K562 (cell line): ENCODE data around the gene TOPORS. TPM values are rescaled to one million over a fixed set of nuclear protein-coding genes. Genes with fewer than 3 reads are reported as not detected.
A peak's percentile ranks its signal among the peaks of the same experiment; 100 is the strongest.

ENCODE experiments used
- CREBBP ChIP-seq: IDR thresholded peaks from one replicate; pipeline ENCODE4 v1.6.1; 2012; ENCODE audit warnings: low read depth, mild to moderate bottlenecking, control low read depth, inconsistent platforms, low read length
- FOXK2 ChIP-seq, 2 experiments: fragments of 450-650 bp; IDR thresholded peaks in 1 of 2; conservative IDR thresholded peaks in 1 of 2; 2 replicates each; pipeline ENCODE4 v1.6.1; 2016; ENCODE audit warnings: low read depth in 2 of 2, mild to moderate bottlenecking in 1 of 2
- HDAC1 ChIP-seq, 2 experiments: fragments of 450-650 bp; IDR thresholded peaks; 2 replicates each; pipeline ENCODE4 v1.6.1; 2016 to 2017; ENCODE audit warnings: inconsistent platforms in 1 of 2, mild to moderate bottlenecking in 1 of 2, moderate library complexity in 1 of 2
- NRF1 ChIP-seq, 2 experiments: fragments of 450-650 bp; IDR thresholded peaks in 1 of 2; conservative IDR thresholded peaks in 1 of 2; 2 replicates each; pipeline ENCODE4 v1.6.1; 2014; ENCODE audit warnings: mild to moderate bottlenecking in 2 of 2
- SUPT5H ChIP-seq: fragments of 450-650 bp; IDR thresholded peaks from 2 replicates; pipeline ENCODE4 v1.6.1; 2016
- ZBTB7A ChIP-seq: IDR thresholded peaks from 2 replicates; pipeline ENCODE4 v1.6.1; 2011; ENCODE audit warnings: low read depth, mild to moderate bottlenecking, low read length, moderate library complexity, borderline replicate concordance; ENCODE audit not compliant: control insufficient read depth
- ZNF124 ChIP-seq: sonication (generic); formaldehyde crosslinking; IDR thresholded peaks from 2 replicates; pipeline ENCODE4 v1.8.1; 2022; ENCODE audit warnings: missing genetic modification reagents
- ZNF696 ChIP-seq: fragments of 250-450 bp; sonication (Bioruptor Pico); conservative IDR thresholded peaks from 2 replicates; pipeline ENCODE4 v1.4.0; 2020; ENCODE audit warnings: mild to moderate bottlenecking, moderate library complexity
- polyA plus RNA-seq, 8 experiments: library from polyadenylated mRNA; depleted of rRNA in 4 of 8; stranded (reverse) in 5 of 8; unstranded in 3 of 8; fragments of >200 nt; fragmentation: Nextera tagmentation in 2 of 8; fragmentation: Illumina TruSeq in 1 of 8; extraction: Ambion mirVana in 2 of 8; extraction: Trizol in 1 of 8; gene quantifications; 2 replicates each; pipeline versions ENCODE4 v1.2.1 to v1.2.3, GENCODE V29; 2011 to 2014; ENCODE audit warnings: inconsistent platforms in 1 of 8, missing spikeins in 1 of 8
- total RNA-seq, 7 experiments: library from RNA; depleted of rRNA in 6 of 7; stranded (reverse); fragments of >200 nt in 6 of 7; fragmentation: Illumina TruSeq in 2 of 7; extraction: Trizol in 2 of 7; gene quantifications; 2 replicates each; pipeline versions ENCODE4 v1.2.1 to v1.2.3, GENCODE V29; 2011 to 2021; ENCODE audit warnings: low replicate concordance in 1 of 7
- TF ChIP-seq, protein P1 (sequence below), 2 experiments: fragments of 450-650 bp; formaldehyde crosslinking in 1 of 2; IDR thresholded peaks; 2 replicates each; pipeline versions ENCODE4 v1.4.0 to v1.6.1; 2014 to 2020; ENCODE audit warnings: mild to moderate bottlenecking in 2 of 2, borderline replicate concordance in 1 of 2, low read depth in 1 of 2
- TF ChIP-seq, protein P2 (sequence below): fragments of 250-450 bp; sonication (Bioruptor Pico); IDR thresholded peaks from 2 replicates; pipeline ENCODE4 v1.4.0; 2020; ENCODE audit warnings: mild to moderate bottlenecking, moderate library complexity, borderline replicate concordance
- TF ChIP-seq, protein P3 (sequence below), 2 experiments: fragments of 450-650 bp; IDR thresholded peaks; 2 replicates each; pipeline ENCODE4 v1.6.1; 2016
- TF ChIP-seq, protein P4 (sequence below): sonication (generic); formaldehyde crosslinking; IDR thresholded peaks from 2 replicates; pipeline ENCODE4 v1.5.0; 2020; ENCODE audit warnings: missing genetic modification reagents

The TOPORS gene
- total and polyA plus RNA-seq, 9 of the 15 experiments (the other 6 are each of a cell fraction or from before 2014, with no cell fraction given) = 4.3 to 19.6 (median 9.9) TPM

DNA sequence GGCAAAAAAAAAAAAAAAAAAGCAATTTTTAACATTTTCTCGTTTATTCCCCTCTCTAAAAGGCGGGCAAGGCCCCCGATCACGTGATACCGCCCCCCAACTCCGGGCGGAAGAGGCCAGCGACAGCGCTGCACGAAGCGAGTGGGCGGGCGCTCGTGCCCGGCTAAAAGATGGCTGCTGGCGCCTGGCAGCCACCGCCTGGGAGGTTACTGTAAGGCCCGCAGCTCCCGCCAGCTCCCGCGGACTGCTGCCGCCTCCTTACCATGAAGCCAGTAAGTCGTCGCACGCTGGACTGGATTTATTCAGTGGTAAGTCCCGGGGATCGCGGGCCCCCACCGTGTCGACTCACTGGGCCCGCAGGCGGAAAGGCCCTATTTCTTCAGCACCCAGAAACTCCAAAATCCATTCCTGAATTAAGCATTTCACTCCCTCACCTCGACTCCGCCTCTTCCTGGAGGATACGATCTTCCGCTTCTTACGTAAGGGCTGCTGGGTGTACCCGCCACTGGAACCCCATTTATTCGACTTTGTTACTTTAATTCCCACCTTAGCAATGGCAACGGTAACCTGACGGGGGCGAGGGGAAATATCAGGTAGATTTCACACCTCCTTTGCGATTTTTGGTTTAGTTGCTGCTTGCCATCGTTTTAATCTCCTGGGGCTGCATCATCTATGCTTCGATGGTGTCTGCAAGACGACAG is at the start of gene TOPORS, which contains the start of gene SMIM27 (continued):
- TF ChIP-seq, protein P1, sequence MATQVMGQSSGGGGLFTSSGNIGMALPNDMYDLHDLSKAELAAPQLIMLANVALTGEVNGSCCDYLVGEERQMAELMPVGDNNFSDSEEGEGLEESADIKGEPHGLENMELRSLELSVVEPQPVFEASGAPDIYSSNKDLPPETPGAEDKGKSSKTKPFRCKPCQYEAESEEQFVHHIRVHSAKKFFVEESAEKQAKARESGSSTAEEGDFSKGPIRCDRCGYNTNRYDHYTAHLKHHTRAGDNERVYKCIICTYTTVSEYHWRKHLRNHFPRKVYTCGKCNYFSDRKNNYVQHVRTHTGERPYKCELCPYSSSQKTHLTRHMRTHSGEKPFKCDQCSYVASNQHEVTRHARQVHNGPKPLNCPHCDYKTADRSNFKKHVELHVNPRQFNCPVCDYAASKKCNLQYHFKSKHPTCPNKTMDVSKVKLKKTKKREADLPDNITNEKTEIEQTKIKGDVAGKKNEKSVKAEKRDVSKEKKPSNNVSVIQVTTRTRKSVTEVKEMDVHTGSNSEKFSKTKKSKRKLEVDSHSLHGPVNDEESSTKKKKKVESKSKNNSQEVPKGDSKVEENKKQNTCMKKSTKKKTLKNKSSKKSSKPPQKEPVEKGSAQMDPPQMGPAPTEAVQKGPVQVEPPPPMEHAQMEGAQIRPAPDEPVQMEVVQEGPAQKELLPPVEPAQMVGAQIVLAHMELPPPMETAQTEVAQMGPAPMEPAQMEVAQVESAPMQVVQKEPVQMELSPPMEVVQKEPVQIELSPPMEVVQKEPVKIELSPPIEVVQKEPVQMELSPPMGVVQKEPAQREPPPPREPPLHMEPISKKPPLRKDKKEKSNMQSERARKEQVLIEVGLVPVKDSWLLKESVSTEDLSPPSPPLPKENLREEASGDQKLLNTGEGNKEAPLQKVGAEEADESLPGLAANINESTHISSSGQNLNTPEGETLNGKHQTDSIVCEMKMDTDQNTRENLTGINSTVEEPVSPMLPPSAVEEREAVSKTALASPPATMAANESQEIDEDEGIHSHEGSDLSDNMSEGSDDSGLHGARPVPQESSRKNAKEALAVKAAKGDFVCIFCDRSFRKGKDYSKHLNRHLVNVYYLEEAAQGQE (IDR thresholded peaks at IDR 0.05; ENCODE audit: borderline replicate concordance) = peak; percentile 59
- TF ChIP-seq, protein P1 (CRISPR knock-in tag; IDR thresholded peaks at IDR 0.05; ENCODE audit: low read depth) = no peak
- TF ChIP-seq ZNF124 (CRISPR knock-in tag) (no peak), NRF1 (conservative IDR thresholded peaks at IDR 0.05 in 1 of 2, IDR thresholded peaks at IDR 0.05 in 1 of 2) (peak; percentile 18 to 30; a peak in 2 of 4 replicates), CREBBP (no peak), ZNF696 (CRISPR knock-in tag) (no peak), SUPT5H (peak; percentile 83), ZBTB7A (peak; percentile 56; the same call in 1 of the 2 replicates), FOXK2 (conservative IDR thresholded peaks at IDR 0.05 in 1 of 2, IDR thresholded peaks at IDR 0.05 in 1 of 2; ENCODE audit: low read depth in 2 of 2) (0 out of 4 replicates have a peak, but pooled peaks of 1 of the 2 experiments have one; percentile 18), HDAC1 (IDR thresholded peaks at IDR 0.05) (no peak)
- TF ChIP-seq, protein P2, sequence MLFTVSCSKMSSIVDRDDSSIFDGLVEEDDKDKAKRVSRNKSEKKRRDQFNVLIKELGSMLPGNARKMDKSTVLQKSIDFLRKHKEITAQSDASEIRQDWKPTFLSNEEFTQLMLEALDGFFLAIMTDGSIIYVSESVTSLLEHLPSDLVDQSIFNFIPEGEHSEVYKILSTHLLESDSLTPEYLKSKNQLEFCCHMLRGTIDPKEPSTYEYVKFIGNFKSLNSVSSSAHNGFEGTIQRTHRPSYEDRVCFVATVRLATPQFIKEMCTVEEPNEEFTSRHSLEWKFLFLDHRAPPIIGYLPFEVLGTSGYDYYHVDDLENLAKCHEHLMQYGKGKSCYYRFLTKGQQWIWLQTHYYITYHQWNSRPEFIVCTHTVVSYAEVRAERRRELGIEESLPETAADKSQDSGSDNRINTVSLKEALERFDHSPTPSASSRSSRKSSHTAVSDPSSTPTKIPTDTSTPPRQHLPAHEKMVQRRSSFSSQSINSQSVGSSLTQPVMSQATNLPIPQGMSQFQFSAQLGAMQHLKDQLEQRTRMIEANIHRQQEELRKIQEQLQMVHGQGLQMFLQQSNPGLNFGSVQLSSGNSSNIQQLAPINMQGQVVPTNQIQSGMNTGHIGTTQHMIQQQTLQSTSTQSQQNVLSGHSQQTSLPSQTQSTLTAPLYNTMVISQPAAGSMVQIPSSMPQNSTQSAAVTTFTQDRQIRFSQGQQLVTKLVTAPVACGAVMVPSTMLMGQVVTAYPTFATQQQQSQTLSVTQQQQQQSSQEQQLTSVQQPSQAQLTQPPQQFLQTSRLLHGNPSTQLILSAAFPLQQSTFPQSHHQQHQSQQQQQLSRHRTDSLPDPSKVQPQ (CRISPR knock-in tag) = no peak
- TF ChIP-seq, protein P3, sequence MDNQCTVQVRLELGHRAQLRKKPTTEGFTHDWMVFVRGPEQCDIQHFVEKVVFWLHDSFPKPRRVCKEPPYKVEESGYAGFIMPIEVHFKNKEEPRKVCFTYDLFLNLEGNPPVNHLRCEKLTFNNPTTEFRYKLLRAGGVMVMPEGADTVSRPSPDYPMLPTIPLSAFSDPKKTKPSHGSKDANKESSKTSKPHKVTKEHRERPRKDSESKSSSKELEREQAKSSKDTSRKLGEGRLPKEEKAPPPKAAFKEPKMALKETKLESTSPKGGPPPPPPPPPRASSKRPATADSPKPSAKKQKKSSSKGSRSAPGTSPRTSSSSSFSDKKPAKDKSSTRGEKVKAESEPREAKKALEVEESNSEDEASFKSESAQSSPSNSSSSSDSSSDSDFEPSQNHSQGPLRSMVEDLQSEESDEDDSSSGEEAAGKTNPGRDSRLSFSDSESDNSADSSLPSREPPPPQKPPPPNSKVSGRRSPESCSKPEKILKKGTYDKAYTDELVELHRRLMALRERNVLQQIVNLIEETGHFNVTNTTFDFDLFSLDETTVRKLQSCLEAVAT (IDR thresholded peaks at IDR 0.05) = no peak
- TF ChIP-seq, protein P4, sequence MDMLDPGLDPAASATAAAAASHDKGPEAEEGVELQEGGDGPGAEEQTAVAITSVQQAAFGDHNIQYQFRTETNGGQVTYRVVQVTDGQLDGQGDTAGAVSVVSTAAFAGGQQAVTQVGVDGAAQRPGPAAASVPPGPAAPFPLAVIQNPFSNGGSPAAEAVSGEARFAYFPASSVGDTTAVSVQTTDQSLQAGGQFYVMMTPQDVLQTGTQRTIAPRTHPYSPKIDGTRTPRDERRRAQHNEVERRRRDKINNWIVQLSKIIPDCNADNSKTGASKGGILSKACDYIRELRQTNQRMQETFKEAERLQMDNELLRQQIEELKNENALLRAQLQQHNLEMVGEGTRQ = peak; percentile 93
